ENCODE data around the gene MAGEA10. TPM values are rescaled to one million over a fixed set of nuclear protein-coding genes. Genes with fewer than 3 reads are reported as not detected.

Gene MAGEA10
- total RNA-seq, 4 donors from 2014 or later = not detected

- TF ChIP-seq POLR2A (IDR thresholded peaks at IDR 0.05) (no peak), CTCF (IDR thresholded peaks at IDR 0.05) (no peak), POLR2AphosphoS5 (IDR thresholded peaks at IDR 0.05) (no peak), EP300 (IDR thresholded peaks at IDR 0.05; ENCODE audit: low read depth) (no peak)
- Histone ChIP-seq H3K27ac (no peak overlapping the region), H3K36me3 (no peaks in the 10 kb centered on the region), H3K4me1 (no peaks in the 10 kb centered on the region), H3K27me3 (no peaks in the 10 kb centered on the region), H3K9me3 (no peaks in the 10 kb centered on the region), H3K4me3 (no peak overlapping the region)
- intact Hi-C loops (cut with DNase I; ENCODE audit: low total_unique reads) (no loop called here), in situ Hi-C loops (cut with MboI; ENCODE audit: low pct_ligation_motif_present in 1 of 4, low pct_unique_long_range_greater_than_20kb in 1 of 4, low sequenced_read_pairs in 3 of 4) (no loop called here)
- DNase-seq = no peak
- WGBS, 2 donors (ENCODE audit: low coverage in 1 of 2) = 38% methylated on average over 1 of the region's 1 CpG; no CpG with 5 or more reads in 1 of the 2 donors
Observed at GRCh38 chrX:152154050-152154449, 15.7 kb upstream of the MAGEA10 start.

- in situ Hi-C loops (cut with MboI; ENCODE audit: low pct_ligation_motif_present in 1 of 4, low pct_unique_long_range_greater_than_20kb in 1 of 4, low sequenced_read_pairs in 3 of 4) (no loop called here), intact Hi-C loops (cut with DNase I; ENCODE audit: low total_unique reads) (no loop called here)
- 78% methylated on average over 3 of the region's 3 CpGs; no CpG with 5 or more reads in 1 of the 2 donors for WGBS, 2 donors (ENCODE audit: low coverage in 1 of 2)
- H3K9me3 ChIP-seq = no peaks in the 10 kb centered on the region
- H3K27ac ChIP-seq = no peak overlapping the region
- H3K27me3 ChIP-seq = no peaks in the 10 kb centered on the region
- DNase-seq = no peak
- no peak overlapping the region for H3K4me3 ChIP-seq
- no peaks in the 10 kb centered on the region for H3K4me1 ChIP-seq
- no peaks in the 10 kb centered on the region for H3K36me3 ChIP-seq
- TF ChIP-seq POLR2A (IDR thresholded peaks at IDR 0.05) = no peak
- no peak for TF ChIP-seq EP300 (IDR thresholded peaks at IDR 0.05; ENCODE audit: low read depth)
- TF ChIP-seq POLR2AphosphoS5 (IDR thresholded peaks at IDR 0.05) = no peak
- no peak for TF ChIP-seq CTCF (IDR thresholded peaks at IDR 0.05)
Observed at GRCh38 chrX:152151256-152151655, 12.9 kb upstream of the MAGEA10 start.

- in situ Hi-C loops (cut with MboI; ENCODE audit: low pct_ligation_motif_present in 1 of 4, low pct_unique_long_range_greater_than_20kb in 1 of 4, low sequenced_read_pairs in 3 of 4) = no loop called here
- no peak overlapping the region for H3K4me3 ChIP-seq
- no peak for DNase-seq
- H3K27ac ChIP-seq = no peak overlapping the region
- intact Hi-C loops (cut with DNase I; ENCODE audit: low total_unique reads) = no loop called here
- no peaks in the 10 kb centered on the region for H3K36me3 ChIP-seq
- WGBS, 2 donors (ENCODE audit: low coverage in 1 of 2) = 17 to 33% methylated on average over 1 to 2 of the region's 2 CpGs
- no peaks in the 10 kb centered on the region for H3K4me1 ChIP-seq
- no peaks in the 10 kb centered on the region for H3K27me3 ChIP-seq
- TF ChIP-seq POLR2A (IDR thresholded peaks at IDR 0.05) (no peak), POLR2AphosphoS5 (IDR thresholded peaks at IDR 0.05) (no peak), CTCF (IDR thresholded peaks at IDR 0.05) (no peak), EP300 (IDR thresholded peaks at IDR 0.05; ENCODE audit: low read depth) (no peak)
- no peaks in the 10 kb centered on the region for H3K9me3 ChIP-seq
Observed at GRCh38 chrX:152149648-152150047, 11.3 kb upstream of the MAGEA10 start.

GRCh38 chrX:152139589-152139988 lies 1.2 kb upstream of the MAGEA10 start:
- no peaks in the 10 kb centered on the region for H3K4me1 ChIP-seq
- WGBS, 2 donors (ENCODE audit: low coverage in 1 of 2) = 70 to 79% methylated on average over 3 to 9 of the region's 9 CpGs
- H3K9me3 ChIP-seq = no peaks in the 10 kb centered on the region

More at GRCh38 chrX:152139589-152139988, 1.2 kb upstream of the MAGEA10 start:
- H3K4me3 ChIP-seq = no peak overlapping the region
- DNase-seq = no peak
- intact Hi-C loops (cut with DNase I; ENCODE audit: low total_unique reads) (no loop called here), in situ Hi-C loops (cut with MboI; ENCODE audit: low pct_ligation_motif_present in 1 of 4, low pct_unique_long_range_greater_than_20kb in 1 of 4, low sequenced_read_pairs in 3 of 4) (no loop called here)
- TF ChIP-seq CTCF (IDR thresholded peaks at IDR 0.05) = no peak
- no peak for TF ChIP-seq POLR2AphosphoS5 (IDR thresholded peaks at IDR 0.05)
- no peak for TF ChIP-seq EP300 (IDR thresholded peaks at IDR 0.05; ENCODE audit: low read depth)
- no peak for TF ChIP-seq POLR2A (IDR thresholded peaks at IDR 0.05)
- no peaks in the 10 kb centered on the region for H3K36me3 ChIP-seq
- H3K27me3 ChIP-seq = no peaks in the 10 kb centered on the region
- H3K27ac ChIP-seq = no peak overlapping the region

Data from transverse colon (tissue), 4 donors.